ENCODE measurements around the gene MAP3K3. TPM values are rescaled to one million over a fixed set of nuclear protein-coding genes. Genes with fewer than 3 reads are reported as not detected.

The MAP3K3 gene
- total and polyA plus RNA-seq, 9 of the 15 experiments (the other 6 are each of a cell fraction or from before 2014, with no cell fraction given) = 0.69 to 16.5 (median 12.1) TPM

- no peak for TF ChIP-seq KLF13 (tag; IDR thresholded peaks at IDR 0.05; ENCODE audit: borderline replicate concordance, low read depth)
- TF ChIP-seq ZBTB7A (IDR thresholded peaks at IDR 0.05; ENCODE audit: borderline replicate concordance, control insufficient read depth, low read depth, low read length) = no peak
- no peak for TF ChIP-seq PTRF (tag; IDR thresholded peaks at IDR 0.05)
- TF ChIP-seq NCOA1 (IDR thresholded peaks at IDR 0.05; ENCODE audit: low read depth) = no peak
- no peak for TF ChIP-seq MED1 (CRISPR knock-in tag; IDR thresholded peaks at IDR 0.05; ENCODE audit: borderline replicate concordance)
- TF ChIP-seq BRCA1 (IDR thresholded peaks at IDR 0.05) = no peak
- no peak for TF ChIP-seq BRCA1 (CRISPR knock-in tag; IDR thresholded peaks at IDR 0.05)
- TF ChIP-seq ZNF184 (CRISPR knock-in tag; IDR thresholded peaks at IDR 0.05) = no peak
- TF ChIP-seq ZNF165 (CRISPR knock-in tag; IDR thresholded peaks at IDR 0.05; ENCODE audit: borderline replicate concordance) = no peak
- no peak for TF ChIP-seq SMAD4 (CRISPR knock-in tag; conservative IDR thresholded peaks at IDR 0.05)
- no peak for TF ChIP-seq FUS (optimal IDR thresholded peaks at IDR 0.05; ENCODE audit: low read depth, low read length)
- no peak for TF ChIP-seq GTF2A2 (tag; IDR thresholded peaks at IDR 0.05)
- TF ChIP-seq ZNF384 (IDR thresholded peaks at IDR 0.05; ENCODE audit: low read depth, low read length) = no peak
- TF ChIP-seq BRF2 (IDR thresholded peaks at IDR 0.05; ENCODE audit: borderline replicate concordance, insufficient read depth, insufficient read length) = no peak
- TF ChIP-seq SETDB1 (IDR thresholded peaks at IDR 0.05; ENCODE audit: low read length) = no peak
- TF ChIP-seq ARID3B (CRISPR knock-in tag; IDR thresholded peaks at IDR 0.05; ENCODE audit: borderline replicate concordance) = no peak
- TF ChIP-seq CCNT2 (IDR thresholded peaks at IDR 0.05; ENCODE audit: borderline replicate concordance, extremely low read depth, insufficient read length, low read depth, low read length) = peak; percentile 48
- TF ChIP-seq FOXK2 (conservative IDR thresholded peaks at IDR 0.05 in 1 of 2, IDR thresholded peaks at IDR 0.05 in 1 of 2; ENCODE audit: low read depth in 2 of 2) = no peak
- TF ChIP-seq SMARCE1 (IDR thresholded peaks at IDR 0.05) = 0 out of 2 replicates have a peak, but pooled peaks have one; percentile 13
- TF ChIP-seq MCM5 (IDR thresholded peaks at IDR 0.05; ENCODE audit: low read depth) = no peak
- no peak for TF ChIP-seq CHCHD3 (CRISPR knock-in tag; IDR thresholded peaks at IDR 0.05)
- no peak for TF ChIP-seq NFE2L1 (tag; IDR thresholded peaks at IDR 0.05; ENCODE audit: borderline replicate concordance, low read depth)
Observed at GRCh38 chr17:63621684-63622573, at the start of gene MAP3K3 (continued).
